22Rv1 (cell line): ENCODE data around the gene MCRS1.

Source experiments
- H3K27ac ChIP-seq: fragments of 450-650 bp; 2 replicates; pipeline ENCODE4 v1.5.1; 2017
- CTCF ChIP-seq: fragments of 450-650 bp; IDR thresholded peaks from 2 replicates; pipeline ENCODE4 v1.5.1; 2017; ENCODE audit warnings: mild to moderate bottlenecking
- ZFX ChIP-seq: fragments of 450-650 bp; IDR thresholded peaks from 2 replicates; pipeline ENCODE4 v1.6.1; 2017; ENCODE audit warnings: antibody characterized with exemption, borderline replicate concordance

MCRS1 gene

GRCh38 chr12:49587174-49587908 is 19.4 kb upstream of the MCRS1 start:
- no peak overlapping the region for H3K27ac ChIP-seq
- TF ChIP-seq ZFX (no peak), CTCF (0 out of 2 replicates have a peak, but pooled peaks have one; percentile 7)

GRCh38 chr12:49585477-49586459 is 17.8 kb upstream of the MCRS1 start:
- H3K27ac ChIP-seq, result no peak overlapping the region
- no peak for TF ChIP-seq CTCF
- TF ChIP-seq ZFX, result no peak

DNA sequence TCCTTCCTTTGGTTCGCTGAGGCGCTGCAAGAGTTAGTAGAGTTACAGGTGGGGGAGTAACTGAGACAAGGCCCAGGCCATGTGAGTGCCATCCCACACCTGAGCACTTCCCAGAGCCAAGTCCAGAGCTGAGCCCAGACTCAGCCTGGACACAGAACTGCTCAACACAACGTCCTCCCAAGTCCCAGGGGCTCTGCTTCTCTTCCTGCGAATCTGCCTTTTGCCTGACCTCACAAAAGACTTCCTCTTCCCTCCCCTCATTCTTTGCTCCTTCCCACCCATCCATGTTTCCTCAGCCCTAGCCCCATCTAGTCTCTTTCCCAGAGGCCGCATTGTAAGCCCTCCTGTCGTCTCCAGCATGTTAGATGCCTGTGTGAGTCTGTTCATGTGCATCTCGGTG is 16.6 kb upstream of the MCRS1 start:
- TF ChIP-seq CTCF, result no peak
- TF ChIP-seq ZFX, result no peak
- H3K27ac ChIP-seq, result no peak overlapping the region

DNA sequence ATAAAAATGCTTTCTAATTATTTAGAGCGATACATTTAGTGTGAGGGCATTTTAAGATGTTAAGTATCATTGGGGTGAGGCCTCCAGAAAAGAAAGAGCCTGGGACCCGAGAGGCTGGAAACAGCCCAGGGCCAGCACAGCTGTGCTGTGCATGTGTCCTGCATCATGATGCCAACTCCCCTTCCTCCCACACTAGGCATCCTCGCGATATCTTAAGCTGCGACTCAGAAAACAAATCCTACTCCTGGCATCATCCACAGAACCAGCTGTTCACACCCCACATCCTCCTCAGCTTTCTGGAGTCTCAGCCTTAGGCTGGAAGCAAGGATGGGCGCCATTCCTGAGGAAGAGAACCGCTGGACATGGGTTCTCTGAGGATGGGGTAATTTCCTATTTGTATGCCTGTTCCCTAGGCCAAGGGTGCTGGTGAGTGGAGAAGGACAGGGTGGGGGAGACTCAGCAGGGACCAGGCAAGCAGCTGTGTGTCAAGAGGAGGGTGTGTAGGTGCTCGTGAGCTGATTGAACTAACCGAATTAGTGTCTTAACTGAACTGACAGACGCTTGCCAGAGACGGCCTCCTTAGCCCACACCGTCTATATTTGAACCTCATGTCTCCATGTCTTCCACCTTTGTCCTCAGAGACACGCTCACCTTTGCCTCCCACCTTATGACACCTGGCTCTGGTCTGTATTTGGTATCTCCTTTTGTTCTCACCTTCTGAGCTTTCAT is 15.6 kb upstream of the MCRS1 start:
- TF ChIP-seq ZFX (no peak), CTCF (no peak)
- peak overlapping the region; percentile 14; the same call in 1 of the 2 replicates for H3K27ac ChIP-seq

DNA sequence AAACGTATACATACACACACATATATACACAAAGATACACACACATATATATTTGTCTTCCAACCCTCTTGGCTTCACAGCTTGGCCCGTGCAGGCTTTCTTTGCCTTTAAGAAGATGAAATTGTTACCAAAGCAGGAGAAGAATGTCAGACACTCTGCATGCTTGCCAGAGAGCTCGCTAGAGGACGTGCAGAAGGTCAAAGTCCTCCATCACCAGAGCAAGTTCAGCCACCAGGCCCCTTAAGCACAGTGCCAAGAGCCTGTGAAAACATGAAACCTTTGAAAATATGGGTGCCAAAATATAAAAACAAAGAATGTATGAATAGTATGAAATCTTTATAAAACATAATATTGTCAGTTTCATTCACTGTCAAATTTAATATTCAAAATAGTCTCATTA is 14.9 kb upstream of the MCRS1 start:
- peak overlapping the region; percentile 14; the same call in 1 of the 2 replicates for H3K27ac ChIP-seq
- no peak for TF ChIP-seq ZFX
- no peak for TF ChIP-seq CTCF

DNA sequence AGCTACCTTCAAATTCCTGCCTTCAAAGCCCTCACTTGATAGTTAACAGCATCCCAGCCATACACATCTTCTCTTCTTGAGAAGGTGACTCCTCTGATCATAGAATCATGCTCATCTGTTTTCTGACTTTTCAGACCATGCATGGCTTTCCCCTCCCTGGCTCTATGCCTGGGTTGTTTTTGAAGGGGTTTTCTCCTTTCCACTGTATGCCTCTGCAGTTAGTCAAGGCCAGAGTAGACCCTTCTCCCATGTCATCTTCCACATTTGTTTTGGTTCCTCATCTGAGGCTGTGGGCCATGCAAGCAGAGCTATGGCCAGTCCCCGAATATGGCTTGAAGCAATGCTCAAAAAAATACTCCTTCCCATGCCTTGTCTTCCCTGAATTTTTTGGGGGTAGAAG is 14.3 kb upstream of the MCRS1 start:
- no peak for TF ChIP-seq CTCF
- H3K27ac ChIP-seq, result peak overlapping the region; percentile 14; the same call in 1 of the 2 replicates
